SU-DHL-6 (cell line): ENCODE results near the gene BBS4.

Experiments used
- H2AFZ ChIP-seq: fragments of 200-600 bp; sonication (generic); 2 replicates; pipeline ENCODE4 v1.6.1; 2014; ENCODE audit warnings: low read depth, mild to moderate bottlenecking, moderate library complexity, mixed read lengths, antibody characterized with exemption, low read length; ENCODE audit not compliant: severe bottlenecking
- H3F3A ChIP-seq: fragments of 200-600 bp; shearing (Covaris generic); 2 replicates; pipeline ENCODE4 v1.6.0; 2016; ENCODE audit warnings: antibody characterized with exemption, mild to moderate bottlenecking; ENCODE audit not compliant: insufficient read depth
- H3K27ac ChIP-seq: fragments of 200-600 bp; sonication (generic); 2 replicates; pipeline ENCODE4 v1.5.1; 2016; ENCODE audit warnings: low read depth, mild to moderate bottlenecking, low read length, moderate library complexity, mixed read lengths
- H3K27me3 ChIP-seq: fragments of 200-600 bp; sonication (generic), shearing (Covaris generic); 2 replicates; pipeline ENCODE4 v1.6.0; 2014; ENCODE audit warnings: mild to moderate bottlenecking, low read length
- H3K36me3 ChIP-seq: fragments of 200-600 bp; sonication (generic); 2 replicates; pipeline ENCODE4 v1.6.1; 2014; ENCODE audit warnings: mild to moderate bottlenecking, low read length, mixed read lengths
- H3K4me2 ChIP-seq: fragments of 300-600, 200-600 bp; shearing (Covaris generic), sonication (generic); 2 replicates; pipeline ENCODE4 v1.6.0; 2014; ENCODE audit warnings: low read length, low read depth, mild to moderate bottlenecking; ENCODE audit not compliant: poor library complexity, severe bottlenecking
- H3K4me3 ChIP-seq: fragments of 200-600 bp; sonication (generic); 2 replicates; pipeline ENCODE4 v1.5.1; 2014; ENCODE audit warnings: antibody characterized with exemption, low read length, mild to moderate bottlenecking, mixed read lengths; ENCODE audit not compliant: insufficient read depth, poor library complexity, severe bottlenecking
- H3K79me2 ChIP-seq: fragments of 200-600 bp; sonication (generic); 2 replicates; pipeline ENCODE4 v1.6.1; 2014; ENCODE audit warnings: mild to moderate bottlenecking, low read length, moderate library complexity; ENCODE audit not compliant: insufficient read depth
- H3K9ac ChIP-seq: fragments of 200-600 bp; sonication (generic); 2 replicates; pipeline ENCODE4 v1.7.0; 2014; ENCODE audit warnings: mild to moderate bottlenecking, low read length
- H3K9me2 ChIP-seq: fragments of 200-600 bp; sonication (generic); replicated peaks from 2 replicates; pipeline ENCODE4 v1.6.1; 2014; ENCODE audit warnings: low read length; ENCODE audit not compliant: insufficient read depth
- H3K9me3 ChIP-seq: fragments of 200-600 bp; sonication (generic); 2 replicates; pipeline ENCODE4 v1.6.1; 2014; ENCODE audit warnings: low read length, mixed read lengths; ENCODE audit not compliant: insufficient read depth
- H4K20me1 ChIP-seq: fragments of 200-600 bp; sonication (generic); 2 replicates; pipeline ENCODE4 v1.6.1; 2014; ENCODE audit warnings: low read depth, mild to moderate bottlenecking, antibody characterized with exemption, low read length, moderate library complexity, mixed read lengths
- CTCF ChIP-seq: fragments of 200-600 bp; sonication (generic); IDR thresholded peaks from one replicate; pipeline ENCODE4 v1.5.1; 2017; ENCODE audit warnings: antibody characterized with exemption, mild to moderate bottlenecking, low read length, moderate library complexity; ENCODE audit not compliant: insufficient read depth, poor library complexity, severe bottlenecking
- EZH2phosphoT487 ChIP-seq: fragments of 200-600 bp; sonication (generic), shearing (Covaris generic); conservative IDR thresholded peaks from 2 replicates; pipeline ENCODE4 v1.6.1; 2018; ENCODE audit warnings: mild to moderate bottlenecking, antibody characterized with exemption, low read length, moderate library complexity, mixed read lengths

Gene BBS4

GRCh38 chr15:72758182-72758581, 72.2 kb downstream of the BBS4 start:
- Histone ChIP-seq H3K79me2 (no peaks in the 10 kb centered on the region; the same call in 1 of the 2 replicates), H3K9me2 (no peaks in the 10 kb centered on the region), H3K9ac (no peak overlapping the region), H3K9me3 (no peaks in the 10 kb centered on the region), H3K36me3 (peaks cover 15% of the 10 kb centered on the region), H3K4me2 (no peak overlapping the region), H3K4me3 (no peak overlapping the region), H2AFZ (no peak overlapping the region), H3F3A (no peaks in the 10 kb centered on the region), H3K27ac (no peak overlapping the region), H3K27me3 (no peaks in the 10 kb centered on the region), H4K20me1 (no peaks in the 10 kb centered on the region)
- TF ChIP-seq EZH2phosphoT487 (no peak), CTCF (no peak)

- peaks cover 8% of the 10 kb centered on the region; the same call in 1 of the 2 replicates for H3K36me3 ChIP-seq
Measured at GRCh38 chr15:72760590-72761260, 74.7 kb downstream of the BBS4 start.

GRCh38 chr15:72764656-72765055, 78.6 kb downstream of the BBS4 start:
- TF ChIP-seq CTCF (no peak), EZH2phosphoT487 (no peak)
- no peaks in the 10 kb centered on the region for H4K20me1 ChIP-seq
- no peak overlapping the region for H3K27ac ChIP-seq
- no peak overlapping the region for H2AFZ ChIP-seq
- no peak overlapping the region for H3K4me3 ChIP-seq
- no peaks in the 10 kb centered on the region for H3K27me3 ChIP-seq
- no peaks in the 10 kb centered on the region for H3K9me2 ChIP-seq
- no peak overlapping the region for H3K4me2 ChIP-seq
- H3K79me2 ChIP-seq: peaks cover 35% of the 10 kb centered on the region
- peaks cover 33% of the 10 kb centered on the region for H3K36me3 ChIP-seq
- no peak overlapping the region for H3K9ac ChIP-seq
- no peaks in the 10 kb centered on the region for H3K9me3 ChIP-seq
- H3F3A ChIP-seq: no peaks in the 10 kb centered on the region

More at GRCh38 chr15:72760590-72761260, 74.7 kb downstream of the BBS4 start:
- H3K9me3 ChIP-seq: no peaks in the 10 kb centered on the region
- no peaks in the 10 kb centered on the region for H4K20me1 ChIP-seq
- H3F3A ChIP-seq: no peaks in the 10 kb centered on the region
- H3K4me3 ChIP-seq: no peak overlapping the region
- H3K27me3 ChIP-seq: no peaks in the 10 kb centered on the region
- H3K27ac ChIP-seq: no peak overlapping the region
- no peak overlapping the region for H3K4me2 ChIP-seq
- TF ChIP-seq EZH2phosphoT487 (no peak), CTCF (no peak)
- H3K9me2 ChIP-seq: no peaks in the 10 kb centered on the region
- H3K79me2 ChIP-seq: peaks cover 11% of the 10 kb centered on the region
- H3K9ac ChIP-seq: no peak overlapping the region
- H2AFZ ChIP-seq: no peak overlapping the region
